ENCODE results near the gene RGS2. TPM values are rescaled to one million over a fixed set of nuclear protein-coding genes. Genes with fewer than 3 reads are reported as not detected.

Gene RGS2
- total and polyA plus RNA-seq, 2 of the 4 experiments (the other 2 are of a cell fraction) = 13.5 to 19.7 TPM

DNA sequence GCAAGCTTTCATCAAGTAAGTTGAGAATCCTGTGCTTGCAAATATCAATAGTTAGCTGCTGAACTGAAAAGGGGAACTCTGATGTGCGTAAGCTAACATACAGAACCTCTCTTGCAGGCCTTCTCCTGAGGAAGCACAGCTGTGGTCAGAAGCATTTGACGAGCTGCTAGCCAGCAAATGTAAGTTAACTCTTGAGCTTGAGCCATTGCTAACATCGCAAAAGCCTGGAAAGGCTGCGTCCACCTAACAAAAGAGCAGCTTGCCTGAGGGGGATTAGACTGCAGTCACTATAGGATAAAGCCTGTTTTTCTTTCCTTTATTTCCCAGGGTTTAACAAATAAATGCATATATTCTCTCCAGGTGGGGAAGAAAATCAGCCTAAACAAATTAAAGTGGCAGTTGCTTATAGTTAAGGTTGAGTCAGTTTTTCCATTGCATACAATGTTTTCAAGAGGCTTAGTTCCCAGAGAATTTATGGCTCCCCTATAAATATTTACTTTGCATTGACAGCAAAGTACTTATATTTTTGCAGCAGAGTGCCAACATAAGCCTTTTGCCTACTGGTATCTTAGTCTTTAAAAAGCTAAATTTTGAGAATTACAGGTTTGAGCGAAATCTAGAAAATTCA, 1.5 kb downstream of the RGS2 start:
- no peak overlapping the region for H4K5ac ChIP-seq (ENCODE audit: low read depth, low read length)
- peak overlapping the region; percentile 1 for H3K4ac ChIP-seq (ENCODE audit: low read depth, low read length)
- peak overlapping the region; percentile 67 for H3K27ac ChIP-seq (ENCODE audit: insufficient read depth, low read length)
- 0 out of 2 replicates have a peak overlapping the region, but pooled peaks have one; percentile 30 for H3K56ac ChIP-seq (ENCODE audit: extremely low read depth, insufficient read depth, low read length)
- no peak overlapping the region for H2AK5ac ChIP-seq (ENCODE audit: low read depth, low read length)
- H3K9me3 ChIP-seq (ENCODE audit: control insufficient read depth, insufficient read depth, low read length) = no peaks in the 10 kb centered on the region
- H2BK120ac ChIP-seq (ENCODE audit: low read depth, low read length) = no peak overlapping the region
- intact Hi-C loops (cut with micrococcal nuclease) = loop anchor here (2.0 kb wide), 1 partner anchor 336 kb away; no protein-coding TSS in a partner anchor
- 0 out of 4 replicates have a peak overlapping the region, but pooled peaks of 1 of the 2 experiments have one; percentile 22 for H4K8ac ChIP-seq (ENCODE audit: low read depth in 2 of 2, low read length in 2 of 2)
- H3K27me3 ChIP-seq (ENCODE audit: control insufficient read depth, insufficient read depth, low read length) = no peaks in the 10 kb centered on the region
- H3K18ac ChIP-seq (ENCODE audit: low read depth, low read length) = peak overlapping the region; percentile 6
- DNase-seq (peak; percentile 82), ATAC-seq (ENCODE audit: low read depth) (no peak)
- 0% methylated on average over 2 of the region's 5 CpGs; no CpG with 5 or more reads in 1 of the 2 experiments for WGBS, 2 experiments (ENCODE audit: extremely low coverage in 2 of 2, insufficient read length in 1 of 2)
- H2AK9ac ChIP-seq (replicated peaks; ENCODE audit: low read depth, low read length, poor library complexity) = no peak overlapping the region
- ChIA-PET POLR2A (ENCODE audit: unreplicated experiment) (interaction anchor here (0.6 to 0.9 kb wide), 3 partner anchors 110 to 209 kb away, joined by 3 to 4 read pairs (median 3); no protein-coding TSS in a partner anchor), CTCF (interaction anchor here (0.9 to 1.8 kb wide), 5 partner anchors 100 to 337 kb away, joined by 3 to 8 read pairs (median 3); no protein-coding TSS in a partner anchor)
- in situ Hi-C loops (cut with MboI; ENCODE audit: low sequenced_read_pairs) = loop anchor here (5.0 kb wide), 1 partner anchor 212 kb away; no protein-coding TSS in a partner anchor
- peaks cover 3% of the 10 kb centered on the region; the same call in 1 of the 2 replicates for H3K9me1 ChIP-seq (ENCODE audit: insufficient read depth, low read length)
- peak overlapping the region; percentile 11 for H2AFZ ChIP-seq (replicated peaks; ENCODE audit: low read length, poor library complexity)
- H3K14ac ChIP-seq (replicated peaks; ENCODE audit: low read depth, low read length) = peak overlapping the region; percentile 43; the same call in 1 of the 2 replicates
- peak overlapping the region; percentile 86 for H3K9ac ChIP-seq (ENCODE audit: low read depth, low read length)
- peak overlapping the region; percentile 61 for H3K4me2 ChIP-seq (ENCODE audit: low read depth, low read length)
- H2BK5ac ChIP-seq (ENCODE audit: low read depth, low read length, poor library complexity, severe bottlenecking) = peak overlapping the region; percentile 11
- H4K20me1 ChIP-seq (ENCODE audit: insufficient read depth, low read length) = peaks cover 13% of the 10 kb centered on the region; the same call in 1 of the 2 replicates
- peaks cover 9 to 17% of the 10 kb centered on the region in 2 experiments; a peak in 3 of 4 replicates for H3K79me1 ChIP-seq (ENCODE audit: low read depth in 1 of 2, low read length in 2 of 2)
- H4K91ac ChIP-seq (ENCODE audit: insufficient read depth, low read depth, low read length) = no peak overlapping the region
- dilution Hi-C loops (cut with HindIII; ENCODE audit: low sequenced_read_pairs, unreplicated experiment) = loop anchor here (25.0 kb wide), 1 partner anchor 202 kb away; no protein-coding TSS in a partner anchor
- TF ChIP-seq MAFK (IDR thresholded peaks at IDR 0.05; ENCODE audit: low read depth, low read length) = no peak
- TF ChIP-seq POLR2A (IDR thresholded peaks at IDR 0.05; ENCODE audit: low read depth, low read length) = peak; percentile 6; the same call in 1 of the 2 replicates
- H2BK15ac ChIP-seq (ENCODE audit: low read depth, low read length) = no peak overlapping the region
- BruUV-seq (replicated peaks) = no TSS peak
- H3K23ac ChIP-seq (ENCODE audit: low read depth, low read length) = peak overlapping the region; percentile 4; the same call in 1 of the 2 replicates
- peaks cover 4% of the 10 kb centered on the region for H3K4me1 ChIP-seq (ENCODE audit: control insufficient read depth, insufficient read depth, low read length)
- H2BK20ac ChIP-seq (ENCODE audit: low read depth, low read length) = no peak overlapping the region
- peaks cover 11% of the 10 kb centered on the region for H3K36me3 ChIP-seq (ENCODE audit: control insufficient read depth, insufficient read depth, low read length)
- peak overlapping the region; percentile 73 for H3K4me3 ChIP-seq (ENCODE audit: insufficient read depth, low read depth, low read length)
